Panc1 (cell line): ENCODE data around the gene MET. TPM values are rescaled to one million over a fixed set of nuclear protein-coding genes. Genes with fewer than 3 reads are reported as not detected.

Experiments
- ATAC-seq: fragments of 200-7000 bp; cut with Tn5 transposase; 2 replicates; pipeline ENCODE4 v1.9.1; 2020; ENCODE audit warnings: mild to moderate bottlenecking, moderate library complexity
- BruUV-seq: library from RNA; stranded (reverse); fragments of 400-500 nt; replicated peaks from 2 replicates; lab custom pipeline; 2021; lab: Mats Ljungman, UMichigan
- CTCF ChIA-PET: fragments of 300-600 bp; sonication (Branson Sonifier 250); formaldehyde crosslinking; loops from one replicate; lab custom pipeline; 2022; ENCODE audit warnings: antibody characterized with exemption; lab: Charles Lee
- POLR2A ChIA-PET: fragments of 300-600 bp; sonication (Branson Sonifier 250); formaldehyde crosslinking; loops from one replicate; lab custom pipeline; 2022; ENCODE audit warnings: antibody characterized with exemption; lab: Charles Lee
- DNase-seq: peaks from one replicate; pipeline ENCODE4 v3.0.0-alpha.2; 2010; ENCODE audit warnings: low read depth, low spot score
- H3K27ac ChIP-seq: 2 replicates; pipeline ENCODE4 v1.5.1; 2011; ENCODE audit warnings: mild to moderate bottlenecking, low read length, inconsistent platforms
- H3K27me3 ChIP-seq: fragments of 200-500 bp; sonication (Bioruptor generic); 2 replicates; pipeline ENCODE4 v1.6.0; 2014; ENCODE audit warnings: low read length, inconsistent platforms; ENCODE audit not compliant: control insufficient read depth, insufficient read depth
- H3K36me3 ChIP-seq: fragments of 200-500 bp; sonication (Bioruptor generic); 2 replicates; pipeline ENCODE4 v1.5.1; 2014; ENCODE audit warnings: inconsistent platforms, mild to moderate bottlenecking, low read length, moderate library complexity; ENCODE audit not compliant: control insufficient read depth, insufficient read depth
- H3K4me1 ChIP-seq: 2 replicates; pipeline ENCODE4 v1.5.1; 2011; ENCODE audit warnings: inconsistent platforms, mild to moderate bottlenecking, low read length, moderate library complexity; ENCODE audit not compliant: control insufficient read depth, insufficient read depth
- H3K4me3 ChIP-seq, 2 experiments: 2 replicates each; pipeline ENCODE4 v1.5.1; 2011 to 2012; ENCODE audit warnings: low read depth in 2 of 2, low read length in 2 of 2, mild to moderate bottlenecking in 2 of 2, inconsistent platforms in 1 of 2, moderate library complexity in 1 of 2
- H3K9me3 ChIP-seq: fragments of 200-500 bp; sonication (Bioruptor generic); 2 replicates; pipeline ENCODE4 v1.5.1; 2014; ENCODE audit warnings: low read depth, mild to moderate bottlenecking, inconsistent platforms, low read length, moderate library complexity; ENCODE audit not compliant: control insufficient read depth, insufficient read depth
- CTCF ChIP-seq: fragments of 450-650 bp; IDR thresholded peaks from 2 replicates; pipeline ENCODE4 v1.5.1; 2017; ENCODE audit warnings: mild to moderate bottlenecking
- POLR2AphosphoS5 ChIP-seq: IDR thresholded peaks from 2 replicates; pipeline ENCODE4 v1.6.1; 2012; ENCODE audit warnings: mild to moderate bottlenecking, low read depth, low read length, moderate library complexity
- SIN3A ChIP-seq: IDR thresholded peaks from 2 replicates; pipeline ENCODE4 v1.6.1; 2012; ENCODE audit warnings: low read depth, mild to moderate bottlenecking, low read length, moderate library complexity, borderline replicate concordance; ENCODE audit not compliant: insufficient read depth
- TCF7L2 ChIP-seq: IDR thresholded peaks from 2 replicates; pipeline ENCODE4 v1.6.1; 2011; ENCODE audit warnings: mild to moderate bottlenecking, low read depth, low read length, inconsistent platforms
- in situ Hi-C: cut with HindIII; loops from 2 replicates; pipeline ENCODE4 v1.10.0; 2016; ENCODE audit warnings: low sequenced_read_pairs, low pct_unique_long_range_greater_than_20kb
- intact Hi-C: fragments of 100-400 bp; cut with micrococcal nuclease; formaldehyde crosslinking; loops from one replicate; pipeline ENCODE4 v1.10.0; 2022; ENCODE audit not compliant: unreplicated experiment
- total RNA-seq: library from RNA; stranded (reverse); gene quantifications from one replicate; pipeline ENCODE4 v1.2.1, GENCODE V29; 2021; ENCODE audit not compliant: unreplicated experiment
- TF ChIP-seq, protein P1 (sequence below), 2 experiments: IDR thresholded peaks; 2 replicates each; pipeline ENCODE4 v1.6.1; 2011 to 2012; ENCODE audit warnings: low read depth in 2 of 2, control low read depth in 1 of 2, low read length in 1 of 2, mild to moderate bottlenecking in 1 of 2, moderate library complexity in 1 of 2; ENCODE audit not compliant: insufficient read depth in 1 of 2

Gene MET
- total RNA-seq, 1 experiment from 2014 or later = 103 TPM

DNA sequence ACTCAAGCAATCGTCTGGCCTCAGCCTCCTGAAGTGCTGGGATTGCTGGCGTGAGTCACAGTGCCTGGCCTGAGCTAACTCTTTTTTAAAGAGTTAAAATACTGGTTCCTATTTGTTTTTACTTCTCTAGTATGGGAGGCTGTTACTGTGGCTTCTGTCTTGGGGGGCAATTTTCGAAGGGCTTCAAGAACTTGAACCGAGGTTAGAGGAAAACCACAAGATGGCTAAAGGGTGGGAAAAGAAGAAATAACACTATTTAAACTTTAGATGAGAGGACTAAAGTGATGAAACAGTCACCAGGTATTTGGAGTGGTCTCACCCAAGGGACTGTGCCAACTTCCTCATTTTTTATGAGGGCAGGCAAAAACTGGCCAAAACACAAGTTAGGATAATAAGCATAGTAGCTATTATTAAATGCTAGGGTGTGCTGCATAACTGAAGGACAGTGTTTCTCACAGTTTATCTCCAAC, 17.8 kb downstream of the MET start:
- POLR2A ChIA-PET = interaction anchor here (0.6 kb wide), 1 partner anchor 166 kb away, joined by 11 read pairs; no protein-coding TSS in a partner anchor
- H3K4me3 ChIP-seq = no peak overlapping the region

GRCh38 chr7:116691664-116692063, 19.7 kb downstream of the MET start:
- POLR2A ChIA-PET = no interaction called here

More for the DNA sequence above, 17.8 kb downstream of the MET start:
- ATAC-seq (no peak), DNase-seq (no peak)
- in situ Hi-C loops (no loop called here), intact Hi-C loops (no loop called here)
- H3K27me3 ChIP-seq = no peaks in the 10 kb centered on the region
- TF ChIP-seq TCF7L2 (no peak), CTCF (no peak), POLR2AphosphoS5 (no peak), SIN3A (no peak)
- TF ChIP-seq, protein P1, sequence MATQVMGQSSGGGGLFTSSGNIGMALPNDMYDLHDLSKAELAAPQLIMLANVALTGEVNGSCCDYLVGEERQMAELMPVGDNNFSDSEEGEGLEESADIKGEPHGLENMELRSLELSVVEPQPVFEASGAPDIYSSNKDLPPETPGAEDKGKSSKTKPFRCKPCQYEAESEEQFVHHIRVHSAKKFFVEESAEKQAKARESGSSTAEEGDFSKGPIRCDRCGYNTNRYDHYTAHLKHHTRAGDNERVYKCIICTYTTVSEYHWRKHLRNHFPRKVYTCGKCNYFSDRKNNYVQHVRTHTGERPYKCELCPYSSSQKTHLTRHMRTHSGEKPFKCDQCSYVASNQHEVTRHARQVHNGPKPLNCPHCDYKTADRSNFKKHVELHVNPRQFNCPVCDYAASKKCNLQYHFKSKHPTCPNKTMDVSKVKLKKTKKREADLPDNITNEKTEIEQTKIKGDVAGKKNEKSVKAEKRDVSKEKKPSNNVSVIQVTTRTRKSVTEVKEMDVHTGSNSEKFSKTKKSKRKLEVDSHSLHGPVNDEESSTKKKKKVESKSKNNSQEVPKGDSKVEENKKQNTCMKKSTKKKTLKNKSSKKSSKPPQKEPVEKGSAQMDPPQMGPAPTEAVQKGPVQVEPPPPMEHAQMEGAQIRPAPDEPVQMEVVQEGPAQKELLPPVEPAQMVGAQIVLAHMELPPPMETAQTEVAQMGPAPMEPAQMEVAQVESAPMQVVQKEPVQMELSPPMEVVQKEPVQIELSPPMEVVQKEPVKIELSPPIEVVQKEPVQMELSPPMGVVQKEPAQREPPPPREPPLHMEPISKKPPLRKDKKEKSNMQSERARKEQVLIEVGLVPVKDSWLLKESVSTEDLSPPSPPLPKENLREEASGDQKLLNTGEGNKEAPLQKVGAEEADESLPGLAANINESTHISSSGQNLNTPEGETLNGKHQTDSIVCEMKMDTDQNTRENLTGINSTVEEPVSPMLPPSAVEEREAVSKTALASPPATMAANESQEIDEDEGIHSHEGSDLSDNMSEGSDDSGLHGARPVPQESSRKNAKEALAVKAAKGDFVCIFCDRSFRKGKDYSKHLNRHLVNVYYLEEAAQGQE (IDR thresholded peaks at IDR 0.05; ENCODE audit: insufficient read depth in 1 of 2, low read depth in 2 of 2, low read length in 1 of 2) = no peak
- BruUV-seq = no TSS peak
- H3K36me3 ChIP-seq = peaks cover under 1% of the 10 kb centered on the region; the same call in 1 of the 2 replicates
- CTCF ChIA-PET = no interaction called here
- H3K27ac ChIP-seq = peak overlapping the region; percentile 94
- no peaks in the 10 kb centered on the region for H3K9me3 ChIP-seq
- peaks cover 75% of the 10 kb centered on the region for H3K4me1 ChIP-seq

More at GRCh38 chr7:116691664-116692063, 19.7 kb downstream of the MET start:
- peaks cover 68% of the 10 kb centered on the region for H3K4me1 ChIP-seq
- CTCF ChIA-PET = interaction anchor here (0.7 kb wide), 1 partner anchor 17 kb away, joined by 3 read pairs; no protein-coding TSS in a partner anchor
- intact Hi-C loops (no loop called here), in situ Hi-C loops (no loop called here)
- DNase-seq = no peak
- no peaks in the 10 kb centered on the region for H3K9me3 ChIP-seq
- H3K27ac ChIP-seq = peak overlapping the region; percentile 94
- BruUV-seq = no TSS peak
- no peaks in the 10 kb centered on the region for H3K27me3 ChIP-seq
- H3K36me3 ChIP-seq = peaks cover 6% of the 10 kb centered on the region; the same call in 1 of the 2 replicates
- H3K4me3 ChIP-seq = no peak overlapping the region
- TF ChIP-seq TCF7L2 (no peak), SIN3A (no peak), POLR2AphosphoS5 (no peak), CTCF (no peak)
- TF ChIP-seq, protein P1 (IDR thresholded peaks at IDR 0.05; ENCODE audit: insufficient read depth in 1 of 2, low read depth in 2 of 2, low read length in 1 of 2) = no peak
- ATAC-seq = peak; percentile 57
